HG02938 (cell line): Measurements from ENCODE around the gene LCP2.
"Not testable (repeated sequence)": the region's sequence is repeated elsewhere in the genome, so short reads cannot be mapped to it uniquely, and the experiment has no call there.

Source experiments
- ATAC-seq: cut with Tn5 transposase; IDR thresholded peaks from one replicate; pipeline ENCODE4 v1.9.1; 2021; ENCODE audit warnings: mild to moderate bottlenecking, moderate library complexity; ENCODE audit not compliant: unreplicated experiment

Gene LCP2

DNA sequence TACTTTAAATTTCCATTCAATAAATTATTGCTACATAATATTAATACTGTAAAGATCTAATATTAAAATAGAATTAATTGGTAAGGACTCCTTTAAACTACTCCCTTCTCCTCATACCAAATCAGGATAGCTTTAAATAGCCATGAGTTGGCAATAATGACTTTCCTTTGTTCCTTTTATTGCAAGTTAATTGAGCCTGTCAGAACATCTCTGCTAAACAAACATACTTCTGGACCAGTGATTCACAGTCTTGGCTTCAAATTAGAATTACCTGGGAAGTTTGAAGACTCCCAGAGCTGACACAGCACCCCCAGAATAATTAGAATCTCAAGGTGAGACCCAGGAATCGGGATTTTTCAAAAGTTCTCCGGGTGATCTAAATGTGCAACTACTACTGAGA is 46.1 kb downstream of the LCP2 start:
- ATAC-seq, result no peak

DNA sequence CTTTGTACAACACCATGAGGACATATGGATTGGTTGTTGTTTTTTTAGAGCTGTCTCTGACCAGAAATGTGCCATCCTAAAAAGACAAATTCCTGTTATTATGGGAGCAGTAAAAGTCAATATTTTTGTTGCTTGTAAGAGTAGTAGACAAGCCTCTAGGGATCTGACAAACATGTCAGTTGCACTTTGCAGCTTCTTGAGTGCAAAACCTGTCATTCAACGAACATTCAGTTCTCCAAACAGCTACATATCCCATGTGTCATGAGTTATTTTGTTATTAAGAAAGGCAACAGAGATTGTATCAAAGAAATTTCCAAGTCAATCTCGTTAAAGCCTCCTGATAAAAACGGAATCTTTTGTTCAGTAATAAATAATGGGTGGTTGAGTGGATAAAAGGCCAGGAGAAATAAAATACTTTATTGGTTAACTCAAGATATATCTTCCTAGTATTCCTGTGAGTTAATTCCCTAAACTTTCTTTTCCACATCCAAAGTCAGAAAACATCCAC is 46.7 kb downstream of the LCP2 start:
- no peak for ATAC-seq

DNA sequence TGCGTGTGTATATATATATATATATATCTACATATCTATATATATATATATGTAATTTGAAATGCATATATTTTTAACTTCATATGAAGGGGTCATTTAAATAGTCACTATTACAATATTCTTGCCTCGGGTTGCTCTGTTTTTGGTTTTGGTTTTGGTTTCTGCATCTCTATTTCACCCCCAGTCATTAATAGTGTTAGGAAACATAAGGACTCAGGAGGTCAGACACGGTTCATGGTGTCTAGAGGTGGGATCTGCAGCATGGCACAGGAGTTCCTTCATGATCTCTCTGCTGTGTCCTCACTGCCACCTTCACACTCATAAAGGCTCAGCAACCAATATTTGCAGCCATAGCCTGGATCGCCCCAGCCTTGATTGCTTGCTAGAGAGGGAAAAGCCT is 48.2 kb downstream of the LCP2 start:
- ATAC-seq, result no peak

DNA sequence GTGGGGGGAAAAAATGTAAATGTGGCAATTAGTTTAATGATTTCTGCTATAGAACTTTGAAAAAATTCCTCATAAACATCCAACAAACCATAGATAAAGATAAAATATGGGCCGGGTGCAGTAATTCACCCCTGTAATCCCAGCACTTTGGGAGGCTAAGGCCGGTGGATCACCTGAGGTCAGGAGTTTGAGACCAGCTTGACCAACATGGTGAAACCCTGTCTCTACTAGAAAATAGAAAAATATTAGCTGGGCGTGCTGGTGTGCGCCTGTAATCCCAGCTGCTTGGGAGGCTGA is 48.7 kb downstream of the LCP2 start:
- not testable (repeated sequence) for ATAC-seq

DNA sequence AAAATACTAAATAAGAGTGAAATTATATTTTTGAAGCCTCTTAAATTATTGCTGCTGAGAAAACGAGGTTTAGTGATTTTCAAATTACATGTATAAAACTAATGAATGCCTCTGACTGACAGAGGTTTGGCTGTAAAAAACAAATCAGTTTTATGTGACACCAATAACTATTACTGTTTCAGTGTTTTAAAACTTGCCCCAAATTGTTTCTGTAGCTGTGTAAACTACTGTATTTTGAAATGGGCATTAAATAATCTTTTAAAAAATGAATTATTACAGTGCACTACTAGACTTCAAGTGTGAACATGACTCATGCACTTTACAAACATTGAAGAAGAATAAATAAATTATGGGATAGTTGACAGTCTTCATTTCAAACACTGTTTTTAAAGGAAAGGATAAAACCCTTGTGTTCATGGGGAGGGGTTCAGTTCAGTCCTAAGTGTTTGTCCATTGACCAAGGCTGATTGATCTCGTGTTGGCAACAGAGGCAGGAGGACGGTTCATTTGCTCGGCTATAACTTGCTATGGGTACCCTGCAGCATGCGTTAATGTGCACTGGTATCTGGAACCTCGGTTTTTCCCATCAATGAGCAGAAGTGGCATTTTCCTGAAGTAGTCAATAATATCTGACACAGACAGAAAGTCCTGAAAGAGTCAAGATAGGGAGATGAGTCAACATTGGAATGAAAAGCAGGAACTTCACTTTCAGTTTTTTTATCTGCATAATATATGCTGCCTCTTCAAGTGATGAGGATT is 49.2 kb downstream of the LCP2 start:
- no peak for ATAC-seq

DNA sequence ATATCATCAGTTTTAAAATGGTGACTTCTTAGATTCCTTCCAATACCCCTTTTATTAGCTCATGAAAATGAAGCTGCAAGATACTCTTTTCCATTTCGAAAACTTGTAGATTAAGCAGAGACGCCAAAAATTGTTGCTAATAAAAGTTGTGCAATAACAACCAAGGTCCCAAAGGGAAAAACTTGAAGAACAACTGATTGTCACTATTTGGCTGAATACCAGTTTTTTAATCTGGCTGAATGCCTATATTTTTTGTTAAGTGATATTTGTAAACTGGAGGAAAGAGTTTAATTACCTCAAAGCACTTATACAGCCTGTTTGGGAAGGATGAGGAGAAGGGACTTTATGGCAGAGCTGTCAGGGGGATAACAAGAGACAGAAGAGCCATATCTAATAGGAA is 50.2 kb downstream of the LCP2 start:
- no peak for ATAC-seq

DNA sequence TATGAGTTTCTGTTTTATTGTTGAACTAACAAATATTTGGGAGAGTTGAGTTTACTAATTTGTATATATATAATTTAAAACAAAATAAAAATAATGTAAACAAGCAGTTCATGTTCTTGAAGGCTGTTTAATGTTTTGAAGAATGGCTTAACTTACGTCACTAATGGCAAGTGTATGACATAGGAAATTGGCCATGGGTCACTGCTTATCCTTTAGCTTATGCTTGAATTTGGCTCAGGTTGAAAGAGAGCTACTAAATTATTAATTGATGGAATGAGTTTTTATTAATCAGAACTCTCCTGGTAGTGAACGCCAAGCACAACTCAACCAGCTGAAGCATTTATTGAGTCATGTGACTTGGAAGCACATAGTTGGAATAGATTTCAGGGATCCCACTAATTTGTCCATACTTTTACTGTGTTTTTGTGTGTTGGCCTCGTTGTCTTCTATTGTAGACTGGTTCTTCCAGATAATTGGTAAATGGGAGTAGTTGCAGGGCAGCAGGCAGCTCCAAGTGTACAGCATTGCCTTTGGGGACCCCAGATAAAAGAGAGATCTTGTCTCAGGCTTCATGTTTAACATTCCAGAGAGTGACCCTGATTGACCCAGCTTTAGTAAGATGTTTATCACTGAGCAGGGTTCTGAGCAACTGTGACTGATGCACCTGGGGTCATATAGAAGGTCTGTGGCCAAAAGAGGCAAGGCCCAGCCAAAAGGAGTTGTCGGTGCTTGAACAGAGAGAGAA is 51.3 kb downstream of the LCP2 start:
- no peak for ATAC-seq

DNA sequence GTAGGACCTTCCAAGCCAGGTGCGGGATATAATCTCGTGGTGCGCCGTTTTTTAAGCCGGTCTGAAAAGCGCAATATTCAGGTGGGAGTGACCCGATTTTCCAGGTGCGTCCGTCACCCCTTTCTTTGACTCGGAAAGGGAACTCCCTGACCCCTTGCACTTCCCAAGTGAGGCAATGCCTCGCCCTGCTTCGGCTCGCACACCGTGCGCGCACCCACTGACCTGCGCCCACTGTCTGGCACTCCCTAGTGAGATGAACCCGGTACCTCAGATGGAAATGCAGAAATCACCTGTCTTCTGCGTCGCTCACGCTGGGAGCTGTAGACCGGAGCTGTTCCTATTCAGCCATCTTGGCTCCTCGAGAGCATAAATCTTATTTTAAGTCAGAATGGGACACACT is 52.1 kb downstream of the LCP2 start:
- ATAC-seq, result not testable (repeated sequence)

DNA sequence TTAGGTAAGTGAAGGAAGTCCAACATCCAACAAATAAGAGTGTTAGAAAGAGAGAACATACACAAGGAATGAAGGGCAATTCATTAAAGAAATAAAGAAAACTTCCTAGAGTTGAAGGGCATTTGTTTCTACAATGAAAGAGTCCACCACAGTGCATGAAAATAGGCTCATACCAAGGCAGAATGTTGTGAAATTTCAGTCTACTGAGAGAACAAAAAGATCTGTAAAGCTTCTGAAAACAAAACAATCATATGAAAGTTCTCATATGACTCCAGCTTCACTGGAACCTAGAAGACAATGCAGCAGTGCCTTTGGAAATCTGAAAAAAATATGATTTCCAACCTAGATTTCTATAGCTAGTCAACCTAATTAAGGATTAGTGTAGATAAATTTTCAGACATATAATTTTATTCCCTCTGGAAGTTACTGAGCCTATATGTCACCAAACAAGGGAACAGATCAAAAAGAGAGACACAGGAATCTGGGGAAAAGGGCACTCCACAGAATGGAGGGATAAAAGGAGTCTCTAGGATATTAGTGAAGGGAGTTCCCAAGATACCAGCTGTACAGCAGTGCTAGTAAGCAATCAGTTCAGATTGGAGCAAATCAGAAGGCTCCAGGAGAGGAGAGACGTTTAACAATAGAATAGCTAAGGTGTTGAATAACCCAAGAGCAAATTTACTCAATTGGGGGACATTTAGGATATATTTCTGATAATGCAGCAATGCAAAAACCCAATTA is 59.0 kb downstream of the LCP2 start:
- no peak for ATAC-seq

DNA sequence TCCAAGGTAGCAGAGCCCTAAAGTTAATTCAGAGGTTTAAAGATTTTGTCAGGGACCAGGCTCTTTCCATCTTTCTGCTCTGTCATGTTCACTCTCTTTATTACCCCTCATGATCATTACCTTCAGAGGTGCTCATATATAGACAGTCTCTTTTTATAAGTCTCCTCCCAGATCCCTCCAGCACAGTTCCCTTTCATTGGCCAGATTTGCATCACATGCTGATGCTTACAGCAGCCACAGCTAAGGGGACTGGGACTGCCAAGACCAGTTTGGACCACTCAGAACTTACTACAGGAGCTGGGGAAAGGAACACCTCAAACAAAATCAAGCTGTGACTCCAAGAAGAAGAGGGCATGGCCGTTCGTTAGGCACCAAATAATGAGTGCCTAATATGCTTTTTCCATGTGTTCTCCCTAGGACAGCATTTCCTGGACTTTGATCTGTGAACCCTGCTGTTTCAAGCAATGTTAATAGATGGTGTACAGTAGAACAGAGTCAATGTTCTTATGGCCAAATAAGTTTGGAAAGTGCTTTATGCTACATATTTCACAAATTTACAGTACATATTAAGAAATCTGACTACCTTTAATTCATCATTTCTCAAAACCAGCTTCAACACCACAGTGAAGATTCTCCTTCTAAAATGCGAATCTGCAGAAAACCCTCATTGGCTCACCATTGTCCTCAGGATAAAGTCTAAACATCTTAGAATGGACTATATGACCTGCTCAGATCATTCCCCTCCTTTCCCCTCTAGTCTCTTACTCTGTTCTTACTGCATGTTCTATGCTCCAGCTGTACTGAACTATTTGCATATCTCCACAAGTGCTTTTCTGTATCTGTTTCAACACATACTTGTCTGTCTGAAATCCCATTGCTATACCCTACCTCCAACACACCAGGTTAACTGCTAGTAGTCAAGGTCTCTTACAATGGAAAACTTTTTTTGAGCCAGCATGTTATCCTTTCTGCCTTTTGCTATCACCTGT is 61.4 kb downstream of the LCP2 start:
- no peak for ATAC-seq

DNA sequence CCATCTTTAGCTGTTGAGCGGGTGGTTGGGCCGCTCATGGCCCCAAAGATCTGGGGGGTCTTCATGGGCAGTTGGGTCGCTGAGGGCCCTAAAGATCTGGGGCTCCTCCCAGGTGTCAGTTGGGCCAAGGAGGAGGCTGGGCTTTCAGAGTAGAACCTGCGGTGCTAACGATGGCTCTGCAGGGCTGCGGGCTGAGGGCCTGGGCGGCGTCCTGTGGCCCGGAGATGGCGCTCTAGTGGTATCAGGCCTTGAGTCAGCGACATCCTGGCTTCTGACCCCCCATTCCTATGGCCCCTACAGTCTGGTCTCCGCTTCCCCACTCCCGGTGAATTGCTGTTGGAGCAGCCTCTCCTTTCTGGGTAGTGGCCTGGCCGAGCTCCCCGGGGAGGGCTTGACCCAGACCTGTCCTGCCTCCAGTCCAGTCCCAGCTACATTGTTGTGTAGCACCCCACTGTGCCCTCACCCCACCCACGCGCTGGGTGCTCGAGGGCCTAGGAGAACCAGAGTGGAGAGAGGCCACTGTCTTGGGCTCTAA is 64.2 kb downstream of the LCP2 start:
- no peak for ATAC-seq

DNA sequence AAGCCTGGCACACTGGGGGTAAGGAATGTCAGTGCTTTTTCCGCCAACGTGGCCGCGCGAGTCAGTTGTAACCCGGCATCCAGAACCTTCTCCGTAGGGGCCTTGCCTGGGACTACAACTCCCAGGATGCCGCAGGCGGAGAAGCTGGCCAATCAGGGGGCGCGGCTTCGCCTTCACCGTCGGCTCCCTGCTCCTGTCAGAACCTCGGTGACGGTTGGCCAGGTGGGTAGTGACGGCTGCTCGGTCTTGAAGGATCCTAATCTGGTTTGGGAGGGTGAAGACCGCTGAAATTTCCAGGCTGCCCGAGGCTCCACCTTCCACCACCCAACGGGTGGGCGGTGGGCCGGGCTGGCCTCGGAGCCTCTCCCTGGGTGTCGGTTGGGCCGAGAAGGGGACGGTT is 64.8 kb downstream of the LCP2 start, which contains the start of gene C5orf58:
Gene C5orf58 (plus strand): TSS at position 200 of the 400 bp plus-strand sequence. CDS start 1,992 bp downstream, outside the sequence.
- ATAC-seq, result no peak

DNA sequence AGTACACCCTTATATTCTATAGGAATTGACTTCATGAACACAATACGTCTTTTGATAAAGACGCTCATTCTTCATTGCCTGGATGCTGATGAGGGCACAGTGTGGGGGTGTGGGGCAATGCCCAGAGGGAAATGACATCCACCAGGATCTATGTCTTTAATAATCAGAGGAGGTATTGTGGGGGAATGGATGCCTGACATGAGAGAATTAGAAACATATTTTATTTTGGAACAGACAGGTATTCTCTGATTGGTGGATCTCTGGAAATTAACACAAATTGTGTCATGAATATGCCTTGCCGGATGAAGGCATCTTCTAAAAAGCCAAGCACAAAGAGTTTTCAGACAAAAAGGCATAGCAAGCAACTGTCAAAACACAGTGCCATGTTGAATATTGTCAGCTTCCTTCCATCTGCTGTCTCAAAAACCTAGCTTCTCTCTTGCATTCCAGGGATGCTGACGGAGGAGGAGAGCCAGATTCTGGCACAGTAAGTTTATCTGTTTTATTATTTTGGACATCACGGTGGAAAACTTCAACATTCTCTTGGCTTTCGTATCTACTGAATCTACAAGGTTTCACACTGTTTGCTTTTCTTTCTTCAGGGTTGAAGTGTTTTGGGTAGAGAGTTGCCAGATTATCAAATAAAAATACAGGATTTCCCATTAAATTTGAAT is 68.7 kb downstream of the LCP2 start:
- ATAC-seq, result no peak

DNA sequence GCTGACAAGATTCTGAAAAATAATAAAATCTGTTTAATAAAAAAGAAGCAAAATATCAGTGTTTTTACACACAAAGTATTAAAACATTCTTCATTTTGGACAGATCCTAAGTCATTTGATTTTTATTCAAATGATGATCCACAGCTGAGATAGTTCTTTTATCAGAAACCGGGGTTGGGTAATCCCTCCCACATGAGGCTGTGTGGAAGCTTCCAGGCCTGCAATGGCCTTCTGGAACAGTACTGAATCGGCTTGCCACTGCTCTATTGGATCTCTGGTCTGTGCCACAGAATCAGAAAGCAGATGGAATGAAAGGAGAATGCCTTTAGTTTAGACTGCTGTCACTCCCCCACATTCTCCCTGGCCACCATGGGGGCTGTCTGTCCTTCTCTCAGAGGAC is 70.9 kb downstream of the LCP2 start:
- no peak for ATAC-seq

DNA sequence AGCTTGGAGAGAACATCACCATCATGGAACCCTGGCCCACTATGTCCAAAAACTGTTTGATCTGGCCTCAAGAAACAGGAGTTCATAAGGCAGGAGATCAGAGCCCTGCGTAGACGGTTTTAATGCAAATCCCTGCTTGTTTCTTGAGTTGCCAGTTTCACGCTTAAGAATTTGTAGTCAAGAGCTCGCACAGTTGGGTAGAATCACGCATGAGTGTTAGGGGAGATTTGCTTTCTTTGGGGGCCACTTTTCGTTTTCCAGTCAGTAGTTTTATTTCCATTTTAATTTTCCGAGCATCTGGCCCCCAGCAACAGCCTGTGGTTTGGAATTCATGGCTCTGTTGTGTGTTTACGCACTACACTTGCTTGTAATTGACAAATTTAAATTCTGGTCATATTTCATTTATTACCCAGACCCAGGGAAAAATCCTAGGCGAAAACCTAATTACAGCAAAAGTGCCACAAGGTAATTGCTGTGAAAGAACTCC is 71.4 kb downstream of the LCP2 start:
- ATAC-seq, result no peak

DNA sequence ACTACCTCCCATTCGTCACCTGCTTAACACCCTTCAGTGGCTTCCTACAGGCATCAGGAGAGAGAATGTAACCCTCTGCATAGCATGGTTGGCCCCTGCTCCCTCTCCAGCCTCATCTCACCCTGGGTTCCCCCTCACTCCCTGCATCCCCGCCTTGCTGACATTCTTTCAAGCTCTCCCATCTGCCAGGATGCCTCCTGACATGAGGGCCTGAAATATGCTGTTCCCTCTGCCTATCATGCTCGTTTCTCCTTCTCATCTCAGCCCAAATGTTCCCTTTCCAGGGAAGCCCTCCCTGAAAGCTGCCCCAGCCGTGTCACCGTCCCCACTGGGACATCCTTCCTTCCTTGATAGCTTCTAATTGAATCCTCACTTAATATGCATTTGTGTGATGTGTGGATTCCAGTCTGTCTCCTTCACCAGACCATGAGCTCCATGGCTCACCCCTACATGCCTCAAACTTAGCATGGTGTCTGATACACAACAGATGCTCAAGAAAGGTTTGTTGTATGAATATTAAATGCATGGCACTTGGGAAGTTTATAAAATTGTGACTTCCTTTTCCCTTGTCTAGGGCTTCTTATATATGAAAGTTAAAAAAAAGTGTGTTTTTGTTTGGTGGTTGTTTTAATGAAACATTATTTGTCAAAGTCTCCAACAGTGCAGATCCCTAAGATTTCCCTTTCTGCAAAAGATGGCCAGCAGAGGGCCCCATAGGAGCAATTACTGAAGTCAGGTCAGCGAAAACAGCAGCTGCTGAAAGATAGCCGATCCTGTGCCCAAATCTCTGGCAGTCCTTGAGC is 72.0 kb downstream of the LCP2 start:
- no peak for ATAC-seq

DNA sequence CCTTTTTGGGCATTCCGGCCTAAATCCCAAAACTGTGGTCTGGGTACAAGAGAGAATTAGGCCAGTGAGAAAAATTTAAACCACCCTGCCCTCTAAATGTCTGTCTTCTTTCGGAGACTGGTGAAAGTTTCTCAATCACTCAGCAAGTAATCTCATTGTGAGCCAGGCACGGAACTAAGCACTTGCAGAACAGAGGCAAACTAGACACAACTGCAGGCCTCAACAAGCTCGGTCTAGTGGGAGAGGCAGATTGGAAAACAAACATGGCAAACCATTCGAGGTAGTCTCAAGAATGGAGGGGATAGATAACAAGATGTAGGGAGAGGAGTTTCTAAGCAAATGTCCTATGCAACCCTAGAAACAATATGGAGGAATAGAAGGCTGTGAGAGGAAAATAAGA is 73.7 kb downstream of the LCP2 start:
- no peak for ATAC-seq

DNA sequence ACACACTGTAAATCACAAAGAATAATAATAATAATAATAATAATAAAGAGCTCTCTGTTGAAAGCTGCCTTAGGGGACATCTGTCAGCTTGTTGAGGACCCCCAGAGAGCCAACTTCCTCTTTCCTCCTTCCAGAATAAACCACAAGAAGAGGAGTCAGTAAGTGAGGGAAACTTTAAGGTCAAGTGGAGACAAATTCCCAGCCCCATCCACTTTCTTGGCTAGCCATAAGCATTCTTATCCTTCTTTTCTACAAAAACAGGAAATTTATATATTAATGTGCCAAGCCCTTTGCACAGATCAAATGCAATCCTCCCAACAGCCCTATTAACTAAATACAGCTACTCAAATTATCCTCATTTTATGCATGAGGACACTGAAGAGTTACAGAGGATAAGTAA is 74.2 kb downstream of the LCP2 start:
- ATAC-seq, result no peak

DNA sequence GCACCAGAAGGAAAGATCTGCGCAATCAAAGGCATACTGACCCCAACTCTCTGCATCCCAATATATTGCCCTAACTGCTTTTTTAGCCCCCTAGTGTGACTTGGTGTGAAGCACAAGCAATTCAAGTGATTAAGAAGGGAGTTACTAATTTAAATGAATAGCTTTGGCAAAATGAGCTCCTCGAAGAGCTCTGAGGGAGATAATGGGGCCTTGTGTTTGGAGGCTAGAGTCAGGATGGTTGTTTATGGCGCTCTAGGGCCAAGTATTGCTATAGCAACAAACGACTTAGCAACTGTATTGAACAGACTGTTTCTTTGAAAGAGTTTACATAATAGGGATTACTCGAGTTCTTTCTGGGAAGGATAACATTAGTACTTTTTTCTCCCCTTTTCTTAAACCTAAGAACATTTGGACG is 76.2 kb downstream of the LCP2 start:
- no peak for ATAC-seq
